ENCODE measurements around the gene UBTD1. TPM values are rescaled to one million over a fixed set of nuclear protein-coding genes. Genes with fewer than 3 reads are reported as not detected.

Gene UBTD1
- total RNA-seq, result 1 to 10 TPM; 3.3 to 5.6 TPM

- Mint-ChIP-seq H3K4me1 (ENCODE audit: low read depth in 2 of 2) (peaks cover 22 to 54% of the 10 kb centered on the region in 2 donors), H3K27me3 (peaks cover 19 to 27% of the 10 kb centered on the region in 2 donors), H3K9me3 (no peaks in the 10 kb centered on the region), H3K36me3 (no peaks in the 10 kb centered on the region), H3K4me3 (peak within 1 kb of the TSS; percentile 98), H3K27ac (peak within 1 kb of the TSS; percentile 86 to 89)
- ATAC-seq, result no peak
- peak; percentile 65 for DNase-seq (ENCODE audit: low spot score)
Observed at GRCh38 chr10:97498841-97499560, at the start of gene UBTD1. TSS of gene UBTD1 (plus strand) at chr10:97498924. CDS start at chr10:97499204, 280 bp downstream.

- Mint-ChIP-seq H3K27ac (no peak overlapping the region), H3K4me1 (ENCODE audit: low read depth in 2 of 2) (peaks cover 18 to 32% of the 10 kb centered on the region in 2 donors), H3K36me3 (no peaks in the 10 kb centered on the region), H3K4me3 (no peak overlapping the region), H3K9me3 (no peaks in the 10 kb centered on the region), H3K27me3 (no peaks in the 10 kb centered on the region)
- DNase-seq (ENCODE audit: low spot score) (no peak), ATAC-seq (no peak)
Observed at GRCh38 chr10:97450828-97451227, 47.9 kb upstream of the UBTD1 start.

GRCh38 chr10:97451605-97452004 is 47.1 kb upstream of the UBTD1 start:
- H3K4me3 Mint-ChIP-seq, result no peak overlapping the region
- no peak for ATAC-seq
- H3K36me3 Mint-ChIP-seq, result no peaks in the 10 kb centered on the region
- peaks cover 18 to 29% of the 10 kb centered on the region in 2 donors for H3K4me1 Mint-ChIP-seq (ENCODE audit: low read depth in 2 of 2)
- DNase-seq (ENCODE audit: low spot score), result no peak
- H3K27me3 Mint-ChIP-seq, result no peaks in the 10 kb centered on the region
- H3K9me3 Mint-ChIP-seq, result no peaks in the 10 kb centered on the region
- no peak overlapping the region for H3K27ac Mint-ChIP-seq

DNA sequence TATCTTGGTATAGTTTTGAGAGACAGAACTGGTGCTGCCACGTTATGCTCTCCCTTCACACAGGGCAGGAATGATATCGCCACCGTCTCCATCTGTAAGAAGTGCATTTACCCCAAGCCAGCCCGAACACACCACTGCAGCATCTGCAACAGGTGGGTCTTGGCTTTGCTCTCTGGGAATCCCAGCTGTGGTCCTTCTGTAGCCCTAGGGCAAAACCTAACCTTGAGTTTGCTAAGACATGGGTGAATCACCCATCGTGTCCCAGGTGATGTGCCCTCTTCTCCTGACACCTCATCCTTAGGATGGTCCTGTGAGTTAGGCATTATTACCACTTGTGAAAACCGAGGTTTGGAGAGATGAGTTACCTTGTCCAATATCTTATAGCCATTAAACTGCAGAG is 46.4 kb upstream of the UBTD1 start:
- Mint-ChIP-seq H3K4me1 (ENCODE audit: low read depth in 2 of 2) (peaks cover 13 to 22% of the 10 kb centered on the region in 2 donors), H3K9me3 (no peaks in the 10 kb centered on the region), H3K4me3 (no peak overlapping the region), H3K27ac (no peak overlapping the region), H3K27me3 (no peaks in the 10 kb centered on the region), H3K36me3 (no peaks in the 10 kb centered on the region)
- ATAC-seq (no peak), DNase-seq (ENCODE audit: low spot score) (no peak)

DNA sequence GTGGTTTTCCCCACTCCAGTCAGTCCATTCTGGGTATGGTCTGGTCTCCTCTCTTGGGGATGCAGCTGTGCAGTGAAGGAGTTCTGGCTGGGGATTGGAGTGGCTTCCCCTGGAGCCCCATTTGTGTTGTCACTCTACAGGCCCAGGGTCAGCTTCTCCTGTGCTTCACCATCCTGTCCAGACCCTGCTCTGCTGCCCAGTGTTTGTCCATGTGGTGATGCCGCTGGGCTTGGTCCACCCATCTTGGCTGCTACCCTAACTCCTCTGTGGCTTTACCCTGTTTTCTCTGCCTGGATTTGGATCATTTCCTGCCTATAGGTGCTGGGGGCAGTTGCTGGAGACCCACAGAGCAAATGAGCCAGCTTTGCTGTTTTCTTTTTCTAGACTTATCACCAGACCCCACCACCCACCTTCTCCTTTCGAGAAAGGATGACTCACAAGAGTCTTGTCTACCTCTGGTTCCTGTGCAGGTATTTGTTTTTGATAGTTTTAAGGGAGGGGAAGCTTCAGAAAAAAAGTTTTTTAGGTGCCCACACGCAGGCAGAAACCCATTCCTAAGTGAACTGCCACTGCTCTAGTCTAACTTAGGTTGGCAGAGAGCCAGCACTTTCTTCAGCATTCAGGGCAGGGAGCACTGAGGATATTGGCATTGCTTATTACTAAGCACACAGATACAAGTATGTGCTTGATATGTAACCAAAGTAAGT is 44.2 kb upstream of the UBTD1 start:
- H3K9me3 Mint-ChIP-seq, result no peaks in the 10 kb centered on the region
- peaks cover 8 to 10% of the 10 kb centered on the region in 2 donors for H3K4me1 Mint-ChIP-seq (ENCODE audit: low read depth in 2 of 2)
- DNase-seq (ENCODE audit: low spot score), result no peak
- ATAC-seq, result no peak
- peaks cover 16% of the 10 kb centered on the region for H3K36me3 Mint-ChIP-seq
- H3K27me3 Mint-ChIP-seq, result no peaks in the 10 kb centered on the region
- no peak overlapping the region for H3K4me3 Mint-ChIP-seq
- H3K27ac Mint-ChIP-seq, result peak overlapping the region in 1 of 2 donors; percentile 68

- no peak for ATAC-seq
- no peaks in the 10 kb centered on the region for H3K9me3 Mint-ChIP-seq
- peaks cover 23% of the 10 kb centered on the region for H3K36me3 Mint-ChIP-seq
- no peak overlapping the region for H3K4me3 Mint-ChIP-seq
- DNase-seq (ENCODE audit: low spot score), result no peak
- peak overlapping the region in 1 of 2 donors; percentile 68 for H3K27ac Mint-ChIP-seq
- H3K4me1 Mint-ChIP-seq (ENCODE audit: low read depth in 2 of 2), result peaks cover 0 to 2% of the 10 kb centered on the region in 2 donors
- H3K27me3 Mint-ChIP-seq, result no peaks in the 10 kb centered on the region
Observed at GRCh38 chr10:97456034-97456685, 42.6 kb upstream of the UBTD1 start.

GRCh38 chr10:97456686-97457065 is 42.0 kb upstream of the UBTD1 start:
- Mint-ChIP-seq H3K9me3 (no peaks in the 10 kb centered on the region), H3K27ac (no peak overlapping the region), H3K27me3 (no peaks in the 10 kb centered on the region), H3K4me3 (no peak overlapping the region), H3K36me3 (peaks cover 23% of the 10 kb centered on the region), H3K4me1 (ENCODE audit: low read depth in 2 of 2) (peaks cover 0 to 2% of the 10 kb centered on the region in 2 donors)
- no peak for DNase-seq (ENCODE audit: low spot score)
- no peak for ATAC-seq

DNA sequence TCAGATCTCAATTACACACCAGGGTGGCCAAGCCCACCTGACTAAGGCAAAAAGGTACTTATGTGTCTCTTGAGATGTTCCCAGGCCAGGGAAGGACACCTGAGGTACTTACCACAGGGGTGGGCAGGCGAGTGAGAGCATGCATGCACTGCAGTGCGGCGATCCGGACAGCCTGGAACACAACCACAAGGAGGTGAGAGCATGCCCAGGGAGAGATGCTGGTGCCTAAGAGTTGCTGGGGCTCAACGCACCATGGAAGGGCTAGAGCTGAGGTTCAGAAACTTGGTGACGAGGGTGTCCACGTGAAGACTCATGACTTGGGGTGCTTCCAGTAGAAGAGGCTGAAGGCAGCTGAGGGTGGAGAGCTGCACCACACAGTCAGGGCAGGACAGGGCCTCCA is 39.6 kb upstream of the UBTD1 start:
- no peak overlapping the region for H3K27ac Mint-ChIP-seq

GRCh38 chr10:97459933-97460332 is 38.8 kb upstream of the UBTD1 start:
- no peaks in the 10 kb centered on the region for H3K27me3 Mint-ChIP-seq
- DNase-seq (ENCODE audit: low spot score) (no peak), ATAC-seq (no peak)
- no peak overlapping the region for H3K27ac Mint-ChIP-seq
- H3K36me3 Mint-ChIP-seq, result peaks cover 29% of the 10 kb centered on the region
- no peaks in the 10 kb centered on the region for H3K9me3 Mint-ChIP-seq
- no peak overlapping the region for H3K4me3 Mint-ChIP-seq
- H3K4me1 Mint-ChIP-seq (ENCODE audit: low read depth in 2 of 2), result no peaks in the 10 kb centered on the region

More for the DNA sequence above, 39.6 kb upstream of the UBTD1 start:
- H3K9me3 Mint-ChIP-seq, result no peaks in the 10 kb centered on the region
- H3K27me3 Mint-ChIP-seq, result no peaks in the 10 kb centered on the region
- H3K4me1 Mint-ChIP-seq (ENCODE audit: low read depth in 2 of 2), result peaks cover 0 to under 1% of the 10 kb centered on the region in 2 donors
- H3K4me3 Mint-ChIP-seq, result no peak overlapping the region
- peaks cover 26% of the 10 kb centered on the region for H3K36me3 Mint-ChIP-seq
- ATAC-seq (no peak), DNase-seq (ENCODE audit: low spot score) (no peak)

DNA sequence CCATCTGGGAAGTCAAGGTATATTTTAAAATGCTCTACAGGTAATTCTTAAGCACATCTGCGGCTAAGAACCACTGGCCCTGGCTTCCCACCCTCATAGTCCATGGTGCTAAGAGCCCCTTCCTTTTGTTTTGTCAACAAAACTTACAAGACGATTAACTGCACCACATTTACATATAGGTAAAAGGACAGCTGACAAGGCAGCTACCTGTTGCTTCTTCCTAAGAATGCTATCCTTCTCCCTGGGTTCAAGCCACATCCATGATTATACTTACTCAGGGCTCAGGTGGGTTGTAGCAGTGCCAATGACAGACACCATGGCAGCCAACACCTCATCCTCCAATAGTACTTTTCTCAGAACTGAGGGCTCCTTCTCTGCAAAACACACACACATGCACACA is 36.4 kb upstream of the UBTD1 start:
- Mint-ChIP-seq H3K4me3 (no peak overlapping the region), H3K9me3 (no peaks in the 10 kb centered on the region), H3K4me1 (ENCODE audit: low read depth in 2 of 2) (no peaks in the 10 kb centered on the region), H3K36me3 (peaks cover 29% of the 10 kb centered on the region), H3K27me3 (no peaks in the 10 kb centered on the region), H3K27ac (no peak overlapping the region)
- DNase-seq (ENCODE audit: low spot score), result no peak
- no peak for ATAC-seq

GRCh38 chr10:97463363-97464132 is 35.2 kb upstream of the UBTD1 start:
- no peak for DNase-seq (ENCODE audit: low spot score)
- Mint-ChIP-seq H3K27ac (peak overlapping the region in 1 of 2 donors; percentile 26), H3K36me3 (peaks cover 23% of the 10 kb centered on the region), H3K4me1 (ENCODE audit: low read depth in 2 of 2) (no peaks in the 10 kb centered on the region), H3K27me3 (no peaks in the 10 kb centered on the region), H3K4me3 (no peak overlapping the region), H3K9me3 (no peaks in the 10 kb centered on the region)
- ATAC-seq, result peak; percentile 60 to 66

DNA sequence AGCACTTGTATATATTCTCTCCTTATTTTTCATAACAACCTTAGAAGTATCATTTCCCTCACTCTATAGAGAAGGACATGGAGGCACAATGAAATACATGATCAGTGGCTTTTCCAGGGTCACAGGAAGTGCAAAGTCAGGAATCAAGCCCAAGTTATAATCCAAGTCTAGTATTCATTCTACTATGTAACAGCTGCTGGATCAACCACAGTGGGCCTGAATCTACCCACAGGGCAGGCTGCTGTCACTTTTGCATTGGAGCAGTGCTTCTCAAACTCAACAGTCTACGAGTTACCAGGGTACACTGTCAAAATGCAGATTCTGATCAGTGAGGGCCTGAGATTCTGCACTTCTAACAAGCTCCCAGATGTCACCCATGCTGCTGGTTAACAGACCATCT is 34.5 kb upstream of the UBTD1 start:
- Mint-ChIP-seq H3K4me1 (ENCODE audit: low read depth in 2 of 2) (no peaks in the 10 kb centered on the region), H3K9me3 (no peaks in the 10 kb centered on the region), H3K27ac (peak overlapping the region in 1 of 2 donors; percentile 26), H3K36me3 (peaks cover 16% of the 10 kb centered on the region), H3K4me3 (no peak overlapping the region), H3K27me3 (no peaks in the 10 kb centered on the region)
- ATAC-seq (no peak), DNase-seq (ENCODE audit: low spot score) (no peak)

DNA sequence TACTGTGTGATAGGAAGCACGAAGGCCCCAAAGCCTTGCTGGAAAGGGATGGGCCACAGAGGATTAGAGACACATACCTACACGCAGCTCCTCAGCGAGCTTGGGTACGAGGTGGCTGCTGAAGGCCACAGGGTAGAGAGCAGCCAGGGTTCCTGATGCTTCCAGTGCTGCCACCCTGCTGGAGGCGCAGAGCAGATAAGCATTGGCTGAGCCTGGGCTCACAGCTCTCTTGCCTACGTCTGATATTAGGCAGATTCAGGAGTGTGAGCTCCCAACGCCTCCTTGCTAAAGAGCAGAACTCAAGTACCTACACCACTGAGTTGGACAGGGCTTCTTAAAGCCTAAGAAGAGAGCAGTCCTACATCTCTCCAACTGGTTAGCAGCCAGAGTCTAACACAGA is 32.7 kb upstream of the UBTD1 start:
- peaks cover 6% of the 10 kb centered on the region for H3K36me3 Mint-ChIP-seq
- no peaks in the 10 kb centered on the region for H3K27me3 Mint-ChIP-seq
- no peak overlapping the region for H3K27ac Mint-ChIP-seq
- ATAC-seq (no peak), DNase-seq (ENCODE audit: low spot score) (no peak)
- H3K4me3 Mint-ChIP-seq, result no peak overlapping the region
- H3K9me3 Mint-ChIP-seq, result no peaks in the 10 kb centered on the region
- H3K4me1 Mint-ChIP-seq (ENCODE audit: low read depth in 2 of 2), result no peaks in the 10 kb centered on the region
